Effector CD8-positive, alpha-beta T cell (primary cell): Measurements from ENCODE around the gene SVIL.
"Not testable (repeated sequence)": the region's sequence is repeated elsewhere in the genome, so short reads cannot be mapped to it uniquely, and the experiment has no call there.

ENCODE experiments used
- DNase-seq: peaks from one replicate; lab custom pipeline; 2025; lab: John Stamatoyannopoulos, UW

SVIL gene

GRCh38 chr10:29649561-29650551 lies 15.1 kb upstream of the SVIL start:
- no peak for DNase-seq

- DNase-seq, result no peak
Measured at GRCh38 chr10:29648983-29649268, 14.2 kb upstream of the SVIL start.

GRCh38 chr10:29648114-29648982 lies 13.6 kb upstream of the SVIL start:
- DNase-seq, result no peak

DNA sequence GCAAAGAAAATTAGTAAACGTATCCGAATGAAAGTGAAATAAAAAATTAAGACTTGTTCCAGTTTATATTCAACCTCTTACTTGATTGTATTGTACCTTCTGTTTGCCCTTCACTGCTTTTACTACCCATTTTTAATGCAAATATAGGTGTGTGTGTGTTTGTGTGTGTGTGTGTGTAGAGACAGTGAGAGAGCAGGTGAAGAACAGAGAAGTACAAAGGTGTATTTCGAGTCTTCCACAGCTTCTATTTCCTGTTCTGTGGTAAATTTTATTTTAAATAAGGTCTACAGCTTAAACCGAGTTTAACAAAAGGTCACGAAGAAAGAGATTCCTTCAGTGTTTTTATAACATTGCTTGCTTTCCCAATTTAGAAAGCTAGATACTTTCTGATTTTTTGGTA lies 12.7 kb upstream of the SVIL start:
- DNase-seq, result no peak

DNA sequence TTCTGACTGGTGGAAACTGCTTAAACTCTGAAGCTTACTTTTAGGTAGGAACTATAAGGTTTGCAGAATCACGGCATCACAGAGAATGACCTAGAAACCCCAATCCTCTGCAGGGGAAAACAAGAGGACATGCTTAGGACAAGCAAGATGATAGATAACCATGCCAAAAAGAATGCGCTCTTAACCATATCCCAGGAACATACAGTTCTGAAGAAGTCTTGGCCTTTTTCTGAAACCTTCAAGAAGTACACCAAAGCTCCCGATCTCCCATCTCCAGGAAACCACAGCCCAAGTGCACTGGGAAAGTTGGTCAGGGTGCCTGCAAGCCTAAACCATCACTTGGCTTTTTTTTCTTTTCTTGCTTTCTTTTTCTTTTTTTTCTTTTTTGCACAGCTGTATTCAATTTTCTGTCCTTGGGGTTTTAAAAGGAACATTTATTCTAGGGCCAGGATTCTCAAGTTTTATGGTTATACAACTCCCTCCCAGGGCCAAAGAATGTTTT lies 12.2 kb upstream of the SVIL start:
- no peak for DNase-seq

DNA sequence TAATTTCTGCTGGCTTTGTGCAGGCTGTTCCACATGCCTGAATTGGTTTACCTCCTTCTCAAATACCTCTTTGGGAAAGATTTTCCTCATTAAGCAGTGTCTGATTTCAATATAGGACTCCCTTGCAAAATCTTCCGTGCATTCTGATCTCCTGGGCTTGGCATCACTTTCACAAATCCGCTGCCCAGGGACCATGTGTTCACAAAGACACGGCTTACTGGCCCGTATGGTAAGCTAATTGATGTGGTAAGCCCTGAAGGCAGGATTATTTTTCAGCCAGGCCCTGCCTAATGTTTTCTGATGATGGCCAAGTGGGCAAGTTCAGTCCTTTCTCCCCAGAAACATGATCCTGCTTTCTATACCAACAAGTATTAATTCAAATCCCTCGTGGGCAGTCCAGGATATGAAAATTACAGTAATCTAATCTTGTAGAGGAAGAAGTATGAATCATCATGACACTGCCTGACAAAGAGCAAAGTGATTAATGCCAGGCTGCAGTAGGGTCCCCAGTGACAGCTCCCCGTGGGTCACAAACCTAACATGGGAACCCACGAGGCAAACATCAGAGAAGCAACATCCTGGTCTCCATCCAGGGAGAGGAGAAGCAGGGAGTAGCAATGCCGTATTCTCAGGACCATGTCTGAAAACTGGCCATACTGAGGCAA lies 11.6 kb upstream of the SVIL start:
- DNase-seq, result no peak

- DNase-seq, result no peak
Measured at GRCh38 chr10:29643771-29644501, 9.2 kb upstream of the SVIL start.

DNA sequence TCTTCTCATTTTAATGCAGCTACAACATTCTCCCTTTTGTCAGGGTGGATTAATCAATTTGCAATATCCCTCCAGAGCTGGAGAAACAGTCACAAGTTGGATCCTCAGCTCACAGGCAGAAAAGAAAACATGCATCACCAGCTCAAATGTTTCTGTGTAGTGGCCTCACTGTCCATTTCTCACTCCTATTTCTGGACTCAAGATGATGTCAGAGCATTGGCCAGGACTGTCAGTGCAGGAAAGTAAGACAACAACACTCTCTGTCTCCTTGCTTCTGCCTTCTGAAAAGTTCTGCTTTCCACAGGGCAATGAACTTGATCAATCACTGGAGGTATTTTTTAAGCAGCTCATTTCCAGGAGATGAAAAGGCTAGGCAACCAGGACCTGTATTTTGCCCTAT lies 8.2 kb upstream of the SVIL start:
- no peak for DNase-seq

GRCh38 chr10:29637537-29637936 lies 2.8 kb upstream of the SVIL start:
- DNase-seq, result no peak

DNA sequence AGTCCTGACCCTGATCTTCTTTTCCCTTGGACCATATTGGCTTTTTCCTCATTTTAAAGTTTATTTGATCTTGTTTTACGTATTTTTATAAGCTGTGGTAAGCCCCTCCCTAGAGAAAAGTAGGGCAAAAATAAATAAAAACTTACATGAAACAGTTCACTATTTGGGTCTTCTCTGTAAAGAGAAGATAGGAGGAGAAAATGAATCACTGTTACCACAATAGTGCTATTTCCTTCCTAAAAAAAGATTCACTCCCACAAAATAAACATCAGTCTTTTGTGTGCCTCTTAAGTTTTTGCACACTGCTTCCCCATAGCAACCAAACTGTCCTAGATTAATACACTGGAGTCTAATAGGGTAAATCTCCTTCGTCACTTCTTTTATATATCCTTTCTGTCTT lies 1.4 kb upstream of the SVIL start:
- no peak for DNase-seq

GRCh38 chr10:29635711-29636144 lies 957 bp upstream of the SVIL start:
- DNase-seq, result no peak

DNA sequence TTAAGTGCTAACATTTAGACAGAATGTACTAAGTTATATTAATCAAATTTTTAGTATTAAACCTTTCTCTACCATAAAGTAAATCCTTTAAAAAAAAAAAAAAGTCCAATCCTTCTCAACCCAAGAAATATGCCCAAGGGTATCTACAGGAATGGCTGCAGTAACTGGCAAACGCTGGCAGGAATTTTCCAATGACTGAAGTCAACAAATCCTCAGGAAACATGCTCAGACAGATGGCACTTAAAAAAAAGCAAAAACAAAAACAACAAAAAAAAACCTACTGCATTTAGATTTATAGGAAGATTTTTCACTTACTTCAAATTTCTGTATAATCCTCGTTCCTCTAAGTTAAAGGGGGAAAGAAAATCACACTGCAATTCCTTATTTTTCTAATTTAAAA lies 666 bp downstream of the SVIL start:
- DNase-seq, result no peak

DNA sequence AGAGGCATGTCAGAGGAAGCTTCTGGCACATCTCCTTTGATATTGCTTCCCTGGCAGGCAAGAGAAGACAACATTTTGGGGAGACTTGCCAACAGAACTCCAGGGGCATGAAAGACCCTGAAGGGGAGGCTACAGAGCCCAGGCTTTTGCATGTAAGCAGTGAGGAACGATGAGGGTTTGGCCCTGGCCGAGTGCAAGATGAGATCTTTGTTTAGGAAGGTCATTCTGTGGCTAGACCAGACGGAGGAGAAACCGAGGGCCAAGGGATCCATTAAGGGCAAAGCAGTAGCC lies 3.8 kb downstream of the SVIL start:
- DNase-seq, result no peak

DNA sequence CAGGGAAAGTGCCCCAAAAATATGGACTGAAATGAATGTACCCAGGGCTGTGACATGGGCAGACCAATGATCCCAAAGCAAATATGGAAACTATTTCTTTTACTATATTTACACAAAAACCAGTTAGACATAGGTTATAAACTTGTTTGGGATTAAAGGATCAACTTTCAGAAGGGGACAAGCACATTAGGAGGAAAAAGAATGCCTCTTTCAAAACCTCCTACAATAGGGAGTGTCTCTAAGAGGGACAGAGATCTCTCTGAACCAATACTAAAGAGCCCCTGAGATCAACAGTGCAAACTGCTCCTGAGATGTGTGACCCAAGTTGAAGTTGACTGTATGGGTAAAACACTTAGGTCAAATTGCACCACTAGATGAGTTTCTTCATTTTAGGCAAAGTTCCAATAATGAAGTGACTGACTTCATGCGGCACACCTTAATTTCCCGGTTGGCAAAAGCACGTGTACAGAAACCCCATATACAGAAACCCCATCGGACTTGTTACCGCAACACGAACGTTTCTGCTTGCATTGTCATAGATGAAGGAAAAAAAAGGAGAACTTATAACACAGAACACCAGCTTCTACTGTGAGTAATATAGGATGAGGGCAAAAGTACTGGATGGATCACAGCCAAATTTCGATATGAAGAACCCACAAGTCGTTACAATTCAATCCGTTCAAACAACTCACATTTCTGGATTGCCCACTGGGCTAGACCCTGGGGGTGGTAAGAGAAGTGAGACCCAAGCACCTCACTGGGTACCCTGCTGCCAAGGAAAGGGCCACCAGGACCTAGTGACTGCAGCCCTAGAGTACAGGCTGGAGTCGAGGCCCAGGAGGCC lies 4.3 kb downstream of the SVIL start:
- no peak for DNase-seq

DNA sequence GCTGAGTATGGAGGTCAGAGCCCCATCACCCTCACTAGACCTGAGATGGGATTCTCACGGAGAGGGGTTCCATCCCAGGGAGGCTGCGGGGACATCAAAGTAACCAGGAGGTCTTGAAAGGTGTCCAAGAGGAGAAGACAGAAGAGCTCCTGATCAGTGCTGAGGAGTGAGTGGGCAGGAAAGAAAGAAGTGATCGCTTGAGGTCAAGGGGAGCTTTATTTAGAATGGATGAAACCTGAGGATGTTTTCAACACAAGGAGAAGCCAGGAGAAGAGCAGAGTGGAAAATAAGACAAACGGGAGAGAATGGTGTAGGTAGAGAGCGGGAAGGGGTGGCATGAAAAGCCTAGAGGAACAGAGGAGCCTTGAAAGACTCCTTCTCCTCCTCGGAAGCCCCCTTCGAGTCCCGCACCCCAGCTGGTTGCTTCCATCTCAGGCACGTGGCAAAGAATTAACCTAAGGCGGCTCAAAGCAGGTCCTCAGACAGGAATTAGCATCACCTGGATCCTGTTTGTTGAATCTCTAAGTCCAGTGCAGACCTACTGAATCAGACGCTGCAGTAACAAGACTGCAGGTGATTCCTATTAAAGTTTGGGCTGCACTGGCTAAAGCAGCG lies 5.8 kb downstream of the SVIL start:
- no peak for DNase-seq

- no peak for DNase-seq
Measured at GRCh38 chr10:29628311-29628710, 6.5 kb downstream of the SVIL start.

- no peak for DNase-seq
Measured at GRCh38 chr10:29627201-29628132, 7.3 kb downstream of the SVIL start.

DNA sequence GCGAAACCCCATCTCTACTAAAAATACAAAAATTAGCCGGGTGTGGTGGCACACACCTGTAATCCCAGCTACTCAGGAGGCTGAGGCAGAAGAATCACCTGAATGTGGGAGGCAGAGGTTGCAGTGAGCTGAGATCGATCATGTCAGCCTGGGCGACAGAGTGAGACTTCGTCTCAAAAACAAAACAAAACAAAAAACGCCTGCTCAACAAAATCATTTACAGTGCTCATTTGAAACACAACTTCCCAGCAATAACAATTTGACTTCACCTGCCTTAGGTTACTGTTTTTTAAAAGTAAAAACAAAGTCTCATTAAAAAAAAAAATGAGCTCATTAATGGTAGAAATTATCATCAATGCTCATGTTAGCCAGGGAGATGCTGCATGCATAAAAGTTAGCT lies 10.4 kb downstream of the SVIL start:
- not testable (repeated sequence) for DNase-seq

DNA sequence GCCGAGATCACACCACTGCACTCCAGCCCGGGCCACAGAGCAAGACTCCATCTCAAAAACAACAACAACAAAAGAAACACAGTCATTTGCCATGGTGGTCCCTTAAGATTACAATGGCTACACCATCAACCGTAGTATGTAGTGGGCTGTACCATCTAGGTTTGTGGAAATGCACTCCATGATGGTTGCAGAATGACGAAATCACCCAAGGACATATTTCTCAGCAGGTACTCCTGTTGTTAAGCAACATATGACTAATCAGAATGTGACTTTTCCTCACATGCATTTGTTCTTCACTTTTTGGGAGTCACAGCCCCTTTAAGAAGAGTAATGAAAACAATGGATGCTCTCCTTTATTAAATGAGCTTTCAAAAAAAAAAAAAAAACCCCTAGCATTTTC lies 11.0 kb downstream of the SVIL start:
- no peak for DNase-seq
